IMR-90 (cell line): ENCODE results near the gene SSR4. TPM values are rescaled to one million over a fixed set of nuclear protein-coding genes. Genes with fewer than 3 reads are reported as not detected.

Experiments
- ATAC-seq: fragments of 200-7000 bp; cut with Tn5 transposase; 2 replicates; pipeline ENCODE4 v1.9.1; 2020; ENCODE audit warnings: low read depth, mild to moderate bottlenecking, moderate library complexity
- BruUV-seq: library from RNA; stranded (reverse); fragments of 400-500 nt; replicated peaks from 2 replicates; lab custom pipeline; 2021; lab: Mats Ljungman, UMichigan
- CTCF ChIA-PET: fragments of 300-600 bp; formaldehyde crosslinking; extraction: SDS; loops from one replicate; lab custom pipeline; 2021; ENCODE audit warnings: antibody characterized with exemption; lab: Yijun Ruan, JAX
- POLR2A ChIA-PET: fragments of 300-600 bp; sonication (Branson Sonifier 250); formaldehyde crosslinking; loops from one replicate; lab custom pipeline; 2022; ENCODE audit warnings: antibody characterized with exemption; ENCODE audit not compliant: unreplicated experiment; lab: Charles Lee
- DNase-seq: peaks from one replicate; pipeline ENCODE4 v3.0.0; 2013
- H2AFZ ChIP-seq: replicated peaks from 2 replicates; pipeline ENCODE3; 2013; ENCODE audit warnings: low read length, mild to moderate bottlenecking; ENCODE audit not compliant: poor library complexity
- H2AK5ac ChIP-seq: 2 replicates; pipeline ENCODE4 v1.6.1; 2013; ENCODE audit warnings: low read depth, low read length, inconsistent platforms
- H2AK9ac ChIP-seq: replicated peaks from 2 replicates; pipeline ENCODE3; 2013; ENCODE audit warnings: mild to moderate bottlenecking, low read depth, low read length, moderate library complexity; ENCODE audit not compliant: poor library complexity
- H2BK120ac ChIP-seq: 2 replicates; pipeline ENCODE4 v1.6.1; 2013; ENCODE audit warnings: low read depth, low read length, inconsistent platforms
- H2BK15ac ChIP-seq: 3 replicates; pipeline ENCODE4 v1.6.1; 2013; ENCODE audit warnings: low read depth, low read length, inconsistent platforms
- H2BK20ac ChIP-seq: 2 replicates; pipeline ENCODE4 v1.6.1; 2013; ENCODE audit warnings: low read depth, mild to moderate bottlenecking, inconsistent platforms, low read length, moderate library complexity
- H2BK5ac ChIP-seq: 2 replicates; pipeline ENCODE4 v1.6.1; 2013; ENCODE audit warnings: mild to moderate bottlenecking, low read depth, low read length, inconsistent platforms; ENCODE audit not compliant: poor library complexity, severe bottlenecking
- H3K14ac ChIP-seq: replicated peaks from 2 replicates; pipeline ENCODE4 v1.6.1; 2013; ENCODE audit warnings: low read depth, low read length, inconsistent platforms
- H3K18ac ChIP-seq: 2 replicates; pipeline ENCODE4 v1.6.1; 2013; ENCODE audit warnings: low read depth, low read length, control low read depth
- H3K23ac ChIP-seq: 2 replicates; pipeline ENCODE4 v1.6.1; 2013; ENCODE audit warnings: low read depth, low read length, inconsistent platforms
- H3K27ac ChIP-seq: 2 replicates; pipeline ENCODE4 v1.5.1; 2013; ENCODE audit warnings: mild to moderate bottlenecking, control low read depth, low read length; ENCODE audit not compliant: insufficient read depth
- H3K27me3 ChIP-seq: 2 replicates; pipeline ENCODE4 v1.6.1; 2013; ENCODE audit warnings: low read length; ENCODE audit not compliant: control insufficient read depth, insufficient read depth
- H3K36me3 ChIP-seq: 2 replicates; pipeline ENCODE4 v1.6.1; 2013; ENCODE audit warnings: low read length, mixed read lengths; ENCODE audit not compliant: control insufficient read depth, insufficient read depth
- H3K4ac ChIP-seq: 2 replicates; pipeline ENCODE4 v1.6.1; 2013; ENCODE audit warnings: low read depth, low read length, inconsistent platforms
- H3K4me1 ChIP-seq: 2 replicates; pipeline ENCODE4 v1.6.1; 2013; ENCODE audit warnings: low read length, mixed read lengths; ENCODE audit not compliant: control insufficient read depth, insufficient read depth
- H3K4me2 ChIP-seq: 2 replicates; pipeline ENCODE4 v1.6.1; 2013; ENCODE audit warnings: low read depth, mild to moderate bottlenecking, control low read depth, low read length, moderate library complexity
- H3K4me3 ChIP-seq: 2 replicates; pipeline ENCODE4 v1.5.1; 2013; ENCODE audit warnings: low read depth, mild to moderate bottlenecking, control low read depth, low read length, moderate library complexity; ENCODE audit not compliant: insufficient read depth
- H3K56ac ChIP-seq: 2 replicates; pipeline ENCODE4 v1.6.1; 2013; ENCODE audit warnings: low read length, inconsistent platforms; ENCODE audit not compliant: insufficient read depth; ENCODE audit errors: extremely low read depth
- H3K79me1 ChIP-seq, 2 experiments: 2 replicates each; pipeline ENCODE4 v1.6.1; 2013; ENCODE audit warnings: low read length in 2 of 2, inconsistent platforms in 1 of 2, low read depth in 1 of 2
- H3K9ac ChIP-seq: 2 replicates; pipeline ENCODE4 v1.6.1; 2013; ENCODE audit warnings: low read depth, low read length, control low read depth
- H3K9me1 ChIP-seq: 2 replicates; pipeline ENCODE4 v1.6.1; 2013; ENCODE audit warnings: low read length, inconsistent platforms; ENCODE audit not compliant: insufficient read depth
- H3K9me3 ChIP-seq: 2 replicates; pipeline ENCODE4 v1.6.1; 2013; ENCODE audit warnings: low read length; ENCODE audit not compliant: control insufficient read depth, insufficient read depth
- H4K20me1 ChIP-seq: 2 replicates; pipeline ENCODE4 v1.6.1; 2013; ENCODE audit warnings: low read length, inconsistent platforms; ENCODE audit not compliant: insufficient read depth
- H4K5ac ChIP-seq: 2 replicates; pipeline ENCODE4 v1.6.1; 2013; ENCODE audit warnings: mild to moderate bottlenecking, low read depth, low read length, control low read depth
- H4K8ac ChIP-seq, 2 experiments: 2 replicates each; pipeline ENCODE4 v1.6.1; 2013; ENCODE audit warnings: low read depth in 2 of 2, low read length in 2 of 2, control low read depth in 1 of 2, inconsistent platforms in 1 of 2
- H4K91ac ChIP-seq: 2 replicates; pipeline ENCODE4 v1.6.1; 2013; ENCODE audit warnings: low read depth, low read length, inconsistent platforms; ENCODE audit not compliant: insufficient read depth
- BHLHE40 ChIP-seq: fragments of 150-350 bp; IDR thresholded peaks from 2 replicates; pipeline ENCODE4 v1.6.1; 2016; ENCODE audit warnings: mild to moderate bottlenecking, low read depth, low read length
- CEBPB ChIP-seq: IDR thresholded peaks from 2 replicates; pipeline ENCODE4 v1.6.1; 2012; ENCODE audit warnings: low read depth, low read length, improper control_type of control experiment
- CHD1 ChIP-seq: IDR thresholded peaks from 2 replicates; pipeline ENCODE4 v1.6.1; 2012; ENCODE audit warnings: low read depth, low read length, improper control_type of control experiment
- FOS ChIP-seq: fragments of 150-350 bp; IDR thresholded peaks from 2 replicates; pipeline ENCODE4 v1.6.1; 2016; ENCODE audit warnings: low read depth, low read length
- MAFK ChIP-seq: IDR thresholded peaks from 2 replicates; pipeline ENCODE4 v1.6.1; 2012; ENCODE audit warnings: low read depth, low read length, improper control_type of control experiment
- MAZ ChIP-seq: IDR thresholded peaks from 2 replicates; pipeline ENCODE4 v1.6.1; 2012; ENCODE audit warnings: low read depth, mild to moderate bottlenecking, low read length, improper control_type of control experiment, moderate library complexity, borderline replicate concordance
- RFX5 ChIP-seq: IDR thresholded peaks from 2 replicates; pipeline ENCODE4 v1.8.0; 2012; ENCODE audit warnings: low read depth, mild to moderate bottlenecking, low read length, moderate library complexity
- WGBS, 2 experiments: methylation state at CpG; one replicate each; pipeline versions ENCODE4 v1.1.5 to v1.1.7; 2013; ENCODE audit warnings: missing lambda C conversion rate in 2 of 2; ENCODE audit not compliant: insufficient read length in 1 of 2; ENCODE audit errors: extremely low coverage in 2 of 2; 5-methylcytosine and 5-hydroxymethylcytosine counted together
- dilution Hi-C: fragments of 300-500 bp; cut with HindIII; formaldehyde crosslinking; loops from one replicate; pipeline ENCODE4 v1.14.3; 2018; ENCODE audit warnings: low sequenced_read_pairs; ENCODE audit not compliant: unreplicated experiment
- in situ Hi-C: fragments of 300-500 bp; cut with MboI; formaldehyde crosslinking; loops from 3 replicates; pipeline ENCODE4 v1.14.3; 2019; ENCODE audit warnings: low sequenced_read_pairs, inconsistent platforms, mixed read lengths
- intact Hi-C: fragments of 100-400 bp; cut with micrococcal nuclease; formaldehyde crosslinking; loops from 2 replicates; pipeline ENCODE4 v1.10.0; 2022
- polyA plus RNA-seq, 3 experiments: library from polyadenylated mRNA; depleted of rRNA; stranded (reverse); fragments of >200 nt; gene quantifications; 2 replicates each; pipeline ENCODE4 v1.2.3, GENCODE V29; 2012; ENCODE audit warnings: low replicate concordance in 1 of 3
- total RNA-seq: library from RNA; depleted of rRNA; stranded (reverse); fragments of >200 nt; gene quantifications from 2 replicates; pipeline ENCODE4 v1.2.3, GENCODE V29; 2012

Gene SSR4
- total and polyA plus RNA-seq, 2 of the 4 experiments (the other 2 are of a cell fraction) = 141 to 480 TPM

- POLR2A ChIA-PET = no interaction called here
These were observed 4.9 kb downstream of the SSR4 start for GRCh38 chrX:153799326-153799725.

More at GRCh38 chrX:153799326-153799725, 4.9 kb downstream of the SSR4 start:
- Histone ChIP-seq H4K8ac (no peak overlapping the region), H2AK5ac (no peak overlapping the region), H4K5ac (no peak overlapping the region), H3K9ac (no peak overlapping the region), H2BK20ac (no peak overlapping the region), H3K9me3 (peaks cover 2% of the 10 kb centered on the region; the same call in 1 of the 2 replicates), H3K23ac (no peak overlapping the region), H3K9me1 (no peaks in the 10 kb centered on the region), H3K18ac (no peak overlapping the region), H4K20me1 (no peaks in the 10 kb centered on the region), H2AK9ac (no peak overlapping the region), H4K91ac (no peak overlapping the region), H2BK15ac (no peak overlapping the region), H3K14ac (no peak overlapping the region), H2BK5ac (no peak overlapping the region), H2AFZ (no peak overlapping the region), H3K4me2 (no peak overlapping the region), H3K27ac (no peak overlapping the region), H3K4me1 (peaks cover 2% of the 10 kb centered on the region; the same call in 1 of the 2 replicates), H3K79me1 (peaks cover 0 to 12% of the 10 kb centered on the region in 2 experiments; a peak in 2 of 4 replicates), H3K56ac (no peak overlapping the region), H3K27me3 (no peaks in the 10 kb centered on the region), H3K4ac (no peak overlapping the region), H2BK120ac (no peak overlapping the region), H3K4me3 (no peak overlapping the region), H3K36me3 (peaks cover 18% of the 10 kb centered on the region)
- in situ Hi-C loops (loop anchor here (5.0 kb wide), 1 partner anchor 118 kb away; no protein-coding TSS in a partner anchor), dilution Hi-C loops (no loop called here), intact Hi-C loops (no loop called here)
- BruUV-seq = no TSS peak
- ATAC-seq (no peak), DNase-seq (no peak)
- WGBS, 2 experiments = 70% methylated on average over 3 of the region's 5 CpGs; no CpG with 5 or more reads in 1 of the 2 experiments
- CTCF ChIA-PET = no interaction called here
- TF ChIP-seq CHD1 (no peak), CEBPB (no peak), BHLHE40 (no peak), MAZ (no peak), FOS (no peak), RFX5 (no peak), MAFK (no peak)
